ENCODE results near the gene HPCAL1.

HPCAL1 gene

DNA sequence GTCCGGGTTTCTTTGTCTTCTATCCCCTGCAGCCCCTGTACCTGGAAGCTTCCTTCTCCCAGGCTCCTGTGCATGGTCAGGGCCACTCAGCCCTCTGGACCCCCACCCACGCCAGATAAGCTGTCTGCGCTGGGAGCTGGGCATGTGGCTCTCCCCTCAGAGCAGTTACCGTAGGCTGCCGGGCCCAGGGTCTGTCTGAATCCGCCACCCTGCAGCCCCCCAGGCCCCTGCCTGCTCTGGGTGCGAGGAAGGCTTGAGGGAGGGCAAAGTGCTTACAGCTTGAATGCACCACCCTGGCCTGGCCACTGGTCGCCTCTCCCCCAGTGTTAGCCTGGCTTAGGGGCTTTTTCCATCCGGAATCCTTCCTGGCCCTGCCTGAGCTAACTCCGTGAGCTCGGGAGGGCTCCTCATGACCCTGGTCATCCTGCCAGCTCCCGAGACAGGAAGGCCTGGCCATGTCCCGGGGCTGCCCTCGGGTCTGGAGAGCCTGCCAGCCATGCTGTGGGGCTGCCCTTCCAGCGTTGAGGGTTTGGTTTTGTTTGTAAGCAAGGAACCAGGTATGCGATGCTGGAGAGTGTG is 94.7 kb downstream of the HPCAL1 start:
- no peak overlapping the region for H3K23ac ChIP-seq (ENCODE audit: low read length)
- no peak overlapping the region for H2BK5ac ChIP-seq (ENCODE audit: low read depth, low read length, poor library complexity)
- peaks cover 10% of the 10 kb centered on the region in 2 experiments for H3K36me3 ChIP-seq (ENCODE audit: control insufficient read depth in 1 of 2, insufficient read depth in 2 of 2, low read length in 2 of 2)
- no peak overlapping the region for H3K4ac ChIP-seq (ENCODE audit: low read depth, low read length)
- no peak overlapping the region for H3K9ac ChIP-seq (ENCODE audit: low read length)
- H3K18ac ChIP-seq (ENCODE audit: low read length), result no peak overlapping the region
- no peak overlapping the region for H2BK120ac ChIP-seq (ENCODE audit: insufficient read depth, low read length, poor library complexity)
- H4K12ac ChIP-seq (ENCODE audit: low read depth, low read length), result no peak overlapping the region
- no peak overlapping the region for H3K4me3 ChIP-seq (ENCODE audit: low read depth, low read length)
- no peak overlapping the region for H2AFZ ChIP-seq (ENCODE audit: insufficient read depth, low read length, poor library complexity)
- H4K91ac ChIP-seq (ENCODE audit: low read depth, low read length), result no peak overlapping the region
- no peak overlapping the region for H3K27ac ChIP-seq (ENCODE audit: low read depth, low read length)
- no peaks in the 10 kb centered on the region for H3K27me3 ChIP-seq (ENCODE audit: insufficient read depth, low read length)
- H3K9me3 ChIP-seq (ENCODE audit: insufficient read depth, low read depth, low read length), result peaks cover 8% of the 10 kb centered on the region
- H3K14ac ChIP-seq (ENCODE audit: low read length), result no peak overlapping the region
- no peaks in the 10 kb centered on the region for H3K79me2 ChIP-seq (ENCODE audit: control insufficient read depth, insufficient read depth, low read length, poor library complexity)
- peaks cover 7 to 11% of the 10 kb centered on the region in 2 experiments for H3K4me1 ChIP-seq (ENCODE audit: control insufficient read depth in 1 of 2, insufficient read depth in 2 of 2, low read length in 2 of 2)
- no CpG with 5 or more reads among the region's 16 CpGs for WGBS (ENCODE audit: extremely low coverage, insufficient coverage, insufficient read length)
- H2BK12ac ChIP-seq (ENCODE audit: low read length), result no peak overlapping the region
- H2AK5ac ChIP-seq (ENCODE audit: low read length), result no peak overlapping the region
- no peak overlapping the region for H4K8ac ChIP-seq (ENCODE audit: low read depth, low read length)
- no peaks in the 10 kb centered on the region for H3K79me1 ChIP-seq (ENCODE audit: low read length)
- no peak overlapping the region for H3K4me2 ChIP-seq (ENCODE audit: low read length)
- DNase-seq, result no peak

DNA sequence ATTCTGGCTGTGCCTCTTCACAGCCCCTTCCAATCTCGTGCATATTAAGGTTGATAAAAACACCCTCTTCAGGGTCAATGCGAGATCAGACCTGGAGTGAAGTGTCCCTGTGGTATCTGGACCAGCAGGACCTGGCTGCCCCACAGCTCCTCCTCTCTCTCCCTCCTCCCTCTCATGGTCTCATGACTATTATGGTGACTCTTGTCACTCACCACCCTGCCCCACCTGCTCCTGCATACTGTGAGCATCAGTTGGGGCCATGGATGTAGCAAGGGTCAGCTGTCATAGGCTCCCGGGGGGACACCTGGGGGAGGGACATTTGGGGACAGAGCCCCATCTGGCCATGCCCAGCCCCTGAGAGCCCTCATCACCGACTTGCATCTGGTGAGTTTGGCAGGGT is 95.2 kb downstream of the HPCAL1 start:
- no peak overlapping the region for H2AFZ ChIP-seq (ENCODE audit: insufficient read depth, low read length, poor library complexity)

GRCh38 chr2:10398496-10398895 is 95.8 kb downstream of the HPCAL1 start:
- Histone ChIP-seq H4K8ac (ENCODE audit: low read depth, low read length) (no peak overlapping the region), H3K27me3 (ENCODE audit: insufficient read depth, low read length) (no peaks in the 10 kb centered on the region)
- WGBS (ENCODE audit: extremely low coverage, insufficient coverage, insufficient read length), result no CpG with 5 or more reads among the region's 14 CpGs

More for the DNA sequence above, 95.2 kb downstream of the HPCAL1 start:
- Histone ChIP-seq H2AK5ac (ENCODE audit: low read length) (no peak overlapping the region), H2BK5ac (ENCODE audit: low read depth, low read length, poor library complexity) (no peak overlapping the region), H3K9me3 (ENCODE audit: insufficient read depth, low read depth, low read length) (peaks cover 8% of the 10 kb centered on the region), H3K36me3 (ENCODE audit: control insufficient read depth in 1 of 2, insufficient read depth in 2 of 2, low read length in 2 of 2) (peaks cover 10% of the 10 kb centered on the region in 2 experiments), H2BK12ac (ENCODE audit: low read length) (no peak overlapping the region), H2BK120ac (ENCODE audit: insufficient read depth, low read length, poor library complexity) (no peak overlapping the region), H3K9ac (ENCODE audit: low read length) (no peak overlapping the region), H3K4me2 (ENCODE audit: low read length) (no peak overlapping the region), H4K91ac (ENCODE audit: low read depth, low read length) (no peak overlapping the region), H3K4ac (ENCODE audit: low read depth, low read length) (no peak overlapping the region), H3K14ac (ENCODE audit: low read length) (no peak overlapping the region), H3K23ac (ENCODE audit: low read length) (no peak overlapping the region), H4K12ac (ENCODE audit: low read depth, low read length) (no peak overlapping the region), H3K4me3 (ENCODE audit: low read depth, low read length) (no peak overlapping the region), H3K79me2 (ENCODE audit: control insufficient read depth, insufficient read depth, low read length, poor library complexity) (no peaks in the 10 kb centered on the region), H3K79me1 (ENCODE audit: low read length) (no peaks in the 10 kb centered on the region), H3K27ac (ENCODE audit: low read depth, low read length) (no peak overlapping the region), H3K4me1 (ENCODE audit: control insufficient read depth in 1 of 2, insufficient read depth in 2 of 2, low read length in 2 of 2) (peaks cover 6 to 7% of the 10 kb centered on the region in 2 experiments), H3K18ac (ENCODE audit: low read length) (no peak overlapping the region), H3K27me3 (ENCODE audit: insufficient read depth, low read length) (no peaks in the 10 kb centered on the region), H4K8ac (ENCODE audit: low read depth, low read length) (no peak overlapping the region)
- no CpG with 5 or more reads among the region's 4 CpGs for WGBS (ENCODE audit: extremely low coverage, insufficient coverage, insufficient read length)
- DNase-seq, result peak in 1 of 2 donors; percentile 36

DNA sequence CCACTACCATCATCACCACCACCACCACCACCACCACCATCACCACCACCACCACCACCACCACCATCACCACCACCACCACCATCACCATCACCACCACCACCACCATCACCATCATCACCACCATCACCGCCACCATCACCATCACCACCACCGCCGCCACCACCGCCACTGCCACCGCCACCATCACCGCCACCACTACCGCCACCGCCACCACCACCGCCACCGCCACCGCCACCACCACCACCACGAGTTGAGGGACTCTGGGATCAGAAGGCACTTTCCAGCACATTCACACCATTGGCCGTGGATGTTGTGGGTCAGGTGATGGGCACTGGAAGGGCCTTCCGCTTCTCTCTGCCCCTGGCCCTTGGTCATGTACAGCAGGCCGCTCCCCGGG is 96.7 kb downstream of the HPCAL1 start:
- no peak for DNase-seq
- H3K4me1 ChIP-seq (ENCODE audit: control insufficient read depth in 1 of 2, insufficient read depth in 2 of 2, low read length in 2 of 2), result no peaks in the 10 kb centered on the region
- H3K9ac ChIP-seq (ENCODE audit: low read length), result no peak overlapping the region
- H2AFZ ChIP-seq (ENCODE audit: insufficient read depth, low read length, poor library complexity), result no peak overlapping the region
- no peaks in the 10 kb centered on the region for H3K79me1 ChIP-seq (ENCODE audit: low read length)
- H3K14ac ChIP-seq (ENCODE audit: low read length), result no peak overlapping the region
- H3K23ac ChIP-seq (ENCODE audit: low read length), result no peak overlapping the region
- no peaks in the 10 kb centered on the region for H3K27me3 ChIP-seq (ENCODE audit: insufficient read depth, low read length)
- no peak overlapping the region for H3K4me3 ChIP-seq (ENCODE audit: low read depth, low read length)
- no peak overlapping the region for H2AK5ac ChIP-seq (ENCODE audit: low read length)
- H2BK120ac ChIP-seq (ENCODE audit: insufficient read depth, low read length, poor library complexity), result no peak overlapping the region
- H4K12ac ChIP-seq (ENCODE audit: low read depth, low read length), result no peak overlapping the region
- H3K9me3 ChIP-seq (ENCODE audit: insufficient read depth, low read depth, low read length), result peaks cover 8% of the 10 kb centered on the region
- H2BK5ac ChIP-seq (ENCODE audit: low read depth, low read length, poor library complexity), result no peak overlapping the region
- 80% methylated on average over 5 of the region's 16 CpGs for WGBS (ENCODE audit: extremely low coverage, insufficient coverage, insufficient read length)
- no peak overlapping the region for H3K4me2 ChIP-seq (ENCODE audit: low read length)
- H3K4ac ChIP-seq (ENCODE audit: low read depth, low read length), result no peak overlapping the region
- no peak overlapping the region for H4K8ac ChIP-seq (ENCODE audit: low read depth, low read length)
- no peak overlapping the region for H3K18ac ChIP-seq (ENCODE audit: low read length)
- peaks cover 10 to 13% of the 10 kb centered on the region in 2 experiments for H3K36me3 ChIP-seq (ENCODE audit: control insufficient read depth in 1 of 2, insufficient read depth in 2 of 2, low read length in 2 of 2)
- no peak overlapping the region for H2BK12ac ChIP-seq (ENCODE audit: low read length)
- no peak overlapping the region for H4K91ac ChIP-seq (ENCODE audit: low read depth, low read length)
- no peaks in the 10 kb centered on the region for H3K79me2 ChIP-seq (ENCODE audit: control insufficient read depth, insufficient read depth, low read length, poor library complexity)
- no peak overlapping the region for H3K27ac ChIP-seq (ENCODE audit: low read depth, low read length)

More at GRCh38 chr2:10398496-10398895, 95.8 kb downstream of the HPCAL1 start:
- Histone ChIP-seq H3K9me3 (ENCODE audit: insufficient read depth, low read depth, low read length) (peaks cover 8% of the 10 kb centered on the region), H4K91ac (ENCODE audit: low read depth, low read length) (no peak overlapping the region), H3K4me1 (ENCODE audit: control insufficient read depth in 1 of 2, insufficient read depth in 2 of 2, low read length in 2 of 2) (peaks cover 0 to under 1% of the 10 kb centered on the region in 2 experiments), H3K18ac (ENCODE audit: low read length) (no peak overlapping the region), H3K4me3 (ENCODE audit: low read depth, low read length) (no peak overlapping the region), H3K79me1 (ENCODE audit: low read length) (no peaks in the 10 kb centered on the region), H3K4ac (ENCODE audit: low read depth, low read length) (no peak overlapping the region), H4K12ac (ENCODE audit: low read depth, low read length) (no peak overlapping the region), H2AFZ (ENCODE audit: insufficient read depth, low read length, poor library complexity) (no peak overlapping the region), H3K79me2 (ENCODE audit: control insufficient read depth, insufficient read depth, low read length, poor library complexity) (no peaks in the 10 kb centered on the region), H3K27ac (ENCODE audit: low read depth, low read length) (no peak overlapping the region), H3K4me2 (ENCODE audit: low read length) (no peak overlapping the region), H3K36me3 (ENCODE audit: control insufficient read depth in 1 of 2, insufficient read depth in 2 of 2, low read length in 2 of 2) (peaks cover 10% of the 10 kb centered on the region in 2 experiments), H2AK5ac (ENCODE audit: low read length) (no peak overlapping the region), H3K9ac (ENCODE audit: low read length) (no peak overlapping the region), H2BK120ac (ENCODE audit: insufficient read depth, low read length, poor library complexity) (no peak overlapping the region), H3K14ac (ENCODE audit: low read length) (no peak overlapping the region), H2BK12ac (ENCODE audit: low read length) (no peak overlapping the region), H3K23ac (ENCODE audit: low read length) (no peak overlapping the region), H2BK5ac (ENCODE audit: low read depth, low read length, poor library complexity) (no peak overlapping the region)
- no peak for DNase-seq
